HFF-Myc (cell line): ENCODE data around the gene DCHS2.
"Not testable (repeated sequence)": the region's sequence is repeated elsewhere in the genome, so short reads cannot be mapped to it uniquely, and the experiment has no call there.

Experiments
- DNase-seq: peaks from one replicate; pipeline ENCODE4 v3.0.0-alpha.2; 2011; ENCODE audit warnings: low read depth; ENCODE audit errors: extremely low read depth
- H3K4me3 ChIP-seq: replicated peaks from 2 replicates; pipeline ENCODE4 v1.5.1; 2011; ENCODE audit warnings: low read depth, mild to moderate bottlenecking, control low read depth, low read length
- TF ChIP-seq, protein P1 (sequence below): IDR thresholded peaks from 2 replicates; pipeline ENCODE4 v1.5.1; 2012; ENCODE audit warnings: mild to moderate bottlenecking, low read depth, low read length, control low read depth; ENCODE audit errors: missing control alignments

The DCHS2 gene

DNA sequence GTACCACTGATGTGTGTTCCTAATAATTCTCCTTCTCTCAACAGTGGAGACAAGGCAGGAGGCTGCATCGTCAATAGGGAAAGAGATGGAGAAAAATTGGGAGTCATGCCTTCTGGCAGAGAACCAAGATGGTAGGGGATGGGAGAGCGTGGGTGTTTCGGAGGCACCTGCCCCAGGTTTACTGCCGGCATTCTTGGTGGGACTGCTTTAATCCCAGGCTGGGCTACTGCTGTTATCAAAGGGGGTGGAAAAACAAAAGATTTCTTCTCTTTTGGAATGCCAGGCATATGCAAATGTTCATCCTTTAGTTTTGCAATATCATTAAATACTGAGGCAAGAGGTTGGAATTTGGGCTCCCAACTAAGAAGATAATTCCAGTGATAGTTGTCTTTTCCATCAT, 257.0 kb downstream of the DCHS2 start:
- no peak overlapping the region for H3K4me3 ChIP-seq
- TF ChIP-seq, protein P1, sequence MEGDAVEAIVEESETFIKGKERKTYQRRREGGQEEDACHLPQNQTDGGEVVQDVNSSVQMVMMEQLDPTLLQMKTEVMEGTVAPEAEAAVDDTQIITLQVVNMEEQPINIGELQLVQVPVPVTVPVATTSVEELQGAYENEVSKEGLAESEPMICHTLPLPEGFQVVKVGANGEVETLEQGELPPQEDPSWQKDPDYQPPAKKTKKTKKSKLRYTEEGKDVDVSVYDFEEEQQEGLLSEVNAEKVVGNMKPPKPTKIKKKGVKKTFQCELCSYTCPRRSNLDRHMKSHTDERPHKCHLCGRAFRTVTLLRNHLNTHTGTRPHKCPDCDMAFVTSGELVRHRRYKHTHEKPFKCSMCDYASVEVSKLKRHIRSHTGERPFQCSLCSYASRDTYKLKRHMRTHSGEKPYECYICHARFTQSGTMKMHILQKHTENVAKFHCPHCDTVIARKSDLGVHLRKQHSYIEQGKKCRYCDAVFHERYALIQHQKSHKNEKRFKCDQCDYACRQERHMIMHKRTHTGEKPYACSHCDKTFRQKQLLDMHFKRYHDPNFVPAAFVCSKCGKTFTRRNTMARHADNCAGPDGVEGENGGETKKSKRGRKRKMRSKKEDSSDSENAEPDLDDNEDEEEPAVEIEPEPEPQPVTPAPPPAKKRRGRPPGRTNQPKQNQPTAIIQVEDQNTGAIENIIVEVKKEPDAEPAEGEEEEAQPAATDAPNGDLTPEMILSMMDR = no peak
- DNase-seq = no peak

DNA sequence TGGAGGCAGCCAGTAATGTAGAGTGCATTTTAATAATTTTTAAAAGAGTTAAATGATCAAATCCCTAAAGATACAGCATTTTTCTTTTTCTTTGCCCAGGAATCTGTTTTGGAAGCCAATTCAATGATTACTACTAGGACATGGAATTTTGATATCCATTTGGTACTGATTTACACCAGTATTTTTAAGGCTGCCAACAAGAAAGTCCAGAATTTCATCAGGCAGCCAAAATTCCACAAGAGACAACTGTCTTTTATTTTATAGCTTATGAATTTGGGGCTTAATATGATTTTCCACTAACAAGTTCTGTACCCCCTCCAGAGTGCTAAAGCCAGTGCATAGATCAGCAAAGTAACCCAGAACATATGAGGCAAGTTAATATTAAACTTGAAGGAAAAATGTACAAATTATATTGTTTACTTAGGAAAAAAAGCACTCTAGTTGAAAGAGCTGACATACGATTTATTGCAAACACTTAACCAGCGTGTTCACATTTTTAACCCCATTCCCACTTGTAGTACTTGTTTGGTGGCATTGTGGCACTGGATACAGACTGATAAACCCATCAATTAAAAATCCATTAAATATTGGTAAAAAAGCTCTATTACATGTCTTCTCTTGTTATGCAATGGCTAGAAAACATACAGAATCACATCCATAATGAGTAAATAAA, 259.7 kb downstream of the DCHS2 start:
- no peak overlapping the region for H3K4me3 ChIP-seq
- no peak for DNase-seq
- TF ChIP-seq, protein P1 = no peak

DNA sequence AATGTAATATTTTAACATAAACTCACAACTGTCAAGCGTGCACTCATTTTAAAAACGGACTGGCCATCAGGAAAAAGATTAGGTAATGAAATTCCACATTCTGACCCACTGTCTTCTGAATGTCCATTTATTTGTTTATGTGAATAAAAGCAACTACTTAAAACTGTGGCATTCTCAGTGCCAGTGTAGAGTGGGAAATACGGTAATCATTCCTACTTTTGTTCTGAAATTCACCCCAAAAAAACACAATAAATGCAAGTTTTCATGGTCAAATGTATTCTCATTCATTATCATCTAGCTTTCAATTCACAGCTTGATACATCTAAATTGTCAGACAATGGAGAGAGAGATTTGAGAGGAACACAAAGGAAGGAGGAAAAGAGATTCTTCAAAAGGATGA, 260.9 kb downstream of the DCHS2 start:
- DNase-seq = no peak
- TF ChIP-seq, protein P1 = no peak
- no peak overlapping the region for H3K4me3 ChIP-seq

DNA sequence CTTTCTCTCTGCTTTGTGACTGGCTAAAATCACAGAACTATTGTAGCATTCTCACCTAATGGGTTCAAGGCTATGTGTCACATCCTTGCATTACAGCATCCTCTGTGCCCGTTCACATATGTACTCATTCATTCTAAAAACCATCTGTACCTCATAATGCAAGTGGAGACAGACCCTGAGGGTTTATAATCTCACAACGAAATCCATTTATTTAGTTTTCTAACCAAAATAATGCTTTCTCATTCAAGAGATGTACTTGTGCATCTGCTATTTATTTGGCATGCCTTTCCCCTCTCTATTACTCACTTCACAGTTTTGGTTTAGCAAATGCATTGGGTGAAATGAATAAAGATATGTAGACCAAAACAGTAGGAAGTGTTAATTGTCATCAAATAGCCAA, 261.5 kb downstream of the DCHS2 start:
- no peak overlapping the region for H3K4me3 ChIP-seq
- TF ChIP-seq, protein P1 = no peak
- DNase-seq = no peak

DNA sequence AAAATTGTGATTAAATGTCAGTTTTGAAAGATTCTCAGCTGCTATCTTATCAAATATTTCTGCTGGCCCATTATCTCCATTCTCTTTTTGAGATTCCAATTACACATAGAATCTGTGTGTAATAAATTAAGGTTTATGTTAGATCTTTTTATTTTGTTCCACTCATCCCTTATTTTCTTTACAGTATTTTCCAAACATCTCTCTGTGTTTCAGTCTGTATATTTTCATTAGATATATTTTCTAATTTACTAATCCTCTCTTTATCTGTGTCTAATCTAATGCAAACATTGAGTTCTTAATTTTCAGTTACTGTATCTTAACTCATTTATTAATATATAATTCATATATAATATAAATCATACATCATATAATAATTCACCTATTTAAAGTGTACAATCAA, 268.7 kb downstream of the DCHS2 start:
- no peak overlapping the region for H3K4me3 ChIP-seq
- no peak for DNase-seq
- TF ChIP-seq, protein P1 = no peak

DNA sequence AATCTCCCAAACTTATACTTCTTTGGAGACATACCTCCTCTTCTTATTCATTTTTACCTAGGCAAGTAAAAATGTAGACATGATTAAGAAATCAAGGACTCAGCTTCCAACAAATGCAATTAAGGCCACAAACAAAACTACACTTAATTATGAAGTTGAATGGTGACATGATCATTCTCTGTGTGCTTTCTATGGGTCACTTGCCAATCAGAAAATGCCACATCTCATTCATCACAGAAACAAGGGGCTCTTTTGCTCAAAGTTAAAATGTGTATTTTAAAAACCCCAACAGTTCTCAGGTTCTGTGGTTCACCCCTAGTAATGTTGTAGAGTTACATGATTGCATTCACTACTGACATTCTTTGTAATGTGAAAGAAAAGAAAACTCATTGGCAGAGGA, 273.5 kb downstream of the DCHS2 start:
- TF ChIP-seq, protein P1 = no peak
- DNase-seq = no peak
- H3K4me3 ChIP-seq = no peak overlapping the region

DNA sequence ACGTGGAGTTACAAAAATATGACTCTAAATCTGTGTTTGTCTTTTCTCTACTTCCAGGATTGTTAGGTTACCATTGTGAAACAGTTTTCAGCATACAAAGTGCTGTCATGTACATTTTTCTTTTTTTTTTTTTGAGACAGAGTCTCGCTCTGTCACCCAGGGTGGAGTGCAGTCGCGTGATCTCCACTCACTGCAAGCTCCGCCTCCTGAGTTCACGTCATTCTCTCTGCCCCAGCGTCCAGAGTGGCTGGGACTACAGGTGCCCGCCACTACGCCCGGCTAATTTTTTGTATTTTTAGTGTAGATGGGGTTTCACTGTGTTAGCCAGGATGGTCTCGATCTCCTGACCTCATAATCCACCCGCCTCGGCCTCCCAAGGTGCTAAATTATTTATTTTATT, 274.2 kb downstream of the DCHS2 start:
- H3K4me3 ChIP-seq, DNase-seq: not testable (repeated sequence)
